Testis (tissue), 2 donors: ENCODE data around the gene SLC16A13.

Experiments used
- POLR2A ChIP-seq: fragments of 450-650 bp; IDR thresholded peaks from one replicate; pipeline ENCODE4 v1.6.1; 2017; ENCODE audit warnings: antibody characterized with exemption, mild to moderate bottlenecking, moderate library complexity
- TF ChIP-seq, protein P1 (sequence below), 3 experiments: fragments of 450-650 bp in 2 of 3; fragments of 200-600 bp in 1 of 3; sonication (generic) in 1 of 3; IDR thresholded peaks; one replicate each; pipeline ENCODE4 v1.5.1; 2016 to 2019; ENCODE audit warnings: antibody characterized with exemption in 3 of 3, mild to moderate bottlenecking in 2 of 3, moderate library complexity in 1 of 3

DNA sequence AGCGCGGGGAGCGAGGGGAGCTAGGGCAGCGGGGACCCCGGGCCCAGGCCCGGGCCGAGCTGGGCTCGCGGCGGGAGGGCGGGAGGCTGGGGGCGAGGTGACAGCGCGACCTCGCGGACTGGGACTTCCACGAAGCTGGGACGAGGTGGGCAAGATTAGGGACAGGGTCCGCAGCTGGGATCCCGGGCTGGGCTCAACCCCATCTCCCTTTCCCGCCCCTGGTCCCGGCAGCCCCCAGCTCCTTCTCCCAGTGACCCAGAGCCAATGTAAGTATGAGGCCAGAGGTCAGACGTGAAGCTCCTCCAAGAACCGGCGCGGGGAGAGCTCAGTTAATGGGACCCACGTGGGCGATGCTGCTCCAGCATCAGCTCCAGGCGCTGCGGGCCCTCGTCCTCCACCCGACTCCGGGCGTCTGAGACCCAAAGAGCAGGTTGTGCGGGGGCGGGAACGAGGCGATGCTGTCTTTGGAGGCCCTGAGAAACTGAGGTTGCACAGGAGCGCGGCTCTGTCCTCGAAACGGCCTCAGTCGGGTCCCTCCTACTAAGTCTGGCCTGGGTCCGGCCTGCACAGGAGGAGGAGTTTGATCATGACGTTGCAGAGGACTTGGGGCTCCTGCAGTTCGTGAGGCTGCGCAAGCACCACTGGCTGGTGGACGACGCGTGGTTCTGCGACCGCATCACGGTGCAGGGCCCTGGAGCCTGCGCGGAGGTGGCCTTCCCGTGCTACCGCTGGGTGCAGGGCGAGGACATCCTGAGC, 39.4 kb upstream of the SLC16A13 start:
- TF ChIP-seq, protein P1, sequence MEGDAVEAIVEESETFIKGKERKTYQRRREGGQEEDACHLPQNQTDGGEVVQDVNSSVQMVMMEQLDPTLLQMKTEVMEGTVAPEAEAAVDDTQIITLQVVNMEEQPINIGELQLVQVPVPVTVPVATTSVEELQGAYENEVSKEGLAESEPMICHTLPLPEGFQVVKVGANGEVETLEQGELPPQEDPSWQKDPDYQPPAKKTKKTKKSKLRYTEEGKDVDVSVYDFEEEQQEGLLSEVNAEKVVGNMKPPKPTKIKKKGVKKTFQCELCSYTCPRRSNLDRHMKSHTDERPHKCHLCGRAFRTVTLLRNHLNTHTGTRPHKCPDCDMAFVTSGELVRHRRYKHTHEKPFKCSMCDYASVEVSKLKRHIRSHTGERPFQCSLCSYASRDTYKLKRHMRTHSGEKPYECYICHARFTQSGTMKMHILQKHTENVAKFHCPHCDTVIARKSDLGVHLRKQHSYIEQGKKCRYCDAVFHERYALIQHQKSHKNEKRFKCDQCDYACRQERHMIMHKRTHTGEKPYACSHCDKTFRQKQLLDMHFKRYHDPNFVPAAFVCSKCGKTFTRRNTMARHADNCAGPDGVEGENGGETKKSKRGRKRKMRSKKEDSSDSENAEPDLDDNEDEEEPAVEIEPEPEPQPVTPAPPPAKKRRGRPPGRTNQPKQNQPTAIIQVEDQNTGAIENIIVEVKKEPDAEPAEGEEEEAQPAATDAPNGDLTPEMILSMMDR (IDR thresholded peaks at IDR 0.05), result no peak
- no peak for TF ChIP-seq POLR2A
